ENCODE results near the gene GRIN2D. TPM values are rescaled to one million over a fixed set of nuclear protein-coding genes. Genes with fewer than 3 reads are reported as not detected.
"Not testable (repeated sequence)": the region's sequence is repeated elsewhere in the genome, so short reads cannot be mapped to it uniquely, and the experiment has no call there.

GRIN2D gene
- polyA plus RNA-seq, 3 donors = 0.07 to 0.34 (median 0.15) TPM

DNA sequence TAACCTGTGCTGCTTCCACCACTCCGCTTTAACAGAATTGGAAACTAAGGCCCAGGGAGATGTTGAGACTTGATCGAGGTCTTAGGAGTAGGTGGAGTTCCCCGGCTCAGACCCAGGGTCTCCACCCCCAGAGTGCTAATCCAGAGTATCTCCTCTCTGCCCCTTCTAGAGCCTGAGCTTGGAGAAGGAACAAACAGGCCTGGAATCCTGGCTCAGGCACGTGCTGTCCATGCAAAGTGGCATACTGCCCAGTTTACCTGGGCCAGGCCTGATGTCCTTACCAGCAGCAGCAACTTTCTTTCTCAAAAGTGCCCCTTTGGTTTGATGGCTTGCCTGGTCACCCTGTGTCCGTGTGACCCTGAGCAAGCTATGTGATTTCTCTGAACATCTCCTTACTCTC is 25.6 kb upstream of the GRIN2D start:
- 55 to 76% (median 74%) methylated on average over 5 of the region's 5 CpGs for WGBS, 3 donors
- H3K27ac ChIP-seq (ENCODE audit: low read depth, low read length) = no peak overlapping the region

DNA sequence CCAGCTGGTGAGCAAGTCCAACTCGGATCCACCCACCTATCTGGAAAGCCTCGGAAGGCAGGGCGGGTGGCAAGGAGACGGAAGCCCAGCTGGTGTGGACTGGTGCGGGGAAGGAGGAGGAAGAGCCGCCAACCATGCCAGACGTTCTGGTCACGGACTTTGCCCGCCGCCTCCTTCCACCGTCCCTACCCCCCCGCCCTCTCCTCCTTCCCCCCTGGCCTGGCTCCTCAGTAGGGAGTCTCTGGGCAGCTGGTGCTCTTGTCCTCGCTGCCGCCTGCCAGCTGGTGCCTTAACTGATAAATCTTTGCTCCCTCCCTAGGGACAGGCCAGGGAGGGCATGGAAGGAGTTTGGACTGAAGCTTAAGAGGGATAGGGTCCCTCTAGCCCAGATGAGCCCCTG is 24.5 kb upstream of the GRIN2D start:
- 58 to 84% (median 81%) methylated on average over 14 of the region's 14 CpGs for WGBS, 3 donors
- H3K27ac ChIP-seq (ENCODE audit: low read depth, low read length) = no peak overlapping the region

DNA sequence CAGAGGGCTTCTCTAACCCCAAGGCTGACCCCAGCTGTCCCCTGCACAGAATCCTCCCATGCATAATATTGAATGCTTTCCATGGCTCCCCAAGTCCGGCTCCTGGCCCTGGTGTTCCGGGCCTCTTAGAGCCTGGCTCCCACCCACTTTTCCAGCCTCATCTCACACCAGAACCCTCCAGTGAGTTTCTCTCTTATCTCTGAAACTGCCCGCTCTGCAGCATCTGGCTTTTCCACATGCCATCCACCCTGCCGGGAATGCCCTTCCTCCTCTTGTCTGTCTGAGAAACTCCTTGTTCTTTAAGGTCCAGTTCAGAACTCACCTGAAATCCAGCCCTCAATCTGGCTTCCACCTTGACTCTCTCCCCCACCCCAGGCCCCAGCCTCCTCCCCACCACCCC is 22.5 kb upstream of the GRIN2D start:
- WGBS, 3 donors = 80 to 87% (median 87%) methylated on average over 4 of the region's 4 CpGs
- H3K27ac ChIP-seq (ENCODE audit: low read depth, low read length) = no peak overlapping the region

DNA sequence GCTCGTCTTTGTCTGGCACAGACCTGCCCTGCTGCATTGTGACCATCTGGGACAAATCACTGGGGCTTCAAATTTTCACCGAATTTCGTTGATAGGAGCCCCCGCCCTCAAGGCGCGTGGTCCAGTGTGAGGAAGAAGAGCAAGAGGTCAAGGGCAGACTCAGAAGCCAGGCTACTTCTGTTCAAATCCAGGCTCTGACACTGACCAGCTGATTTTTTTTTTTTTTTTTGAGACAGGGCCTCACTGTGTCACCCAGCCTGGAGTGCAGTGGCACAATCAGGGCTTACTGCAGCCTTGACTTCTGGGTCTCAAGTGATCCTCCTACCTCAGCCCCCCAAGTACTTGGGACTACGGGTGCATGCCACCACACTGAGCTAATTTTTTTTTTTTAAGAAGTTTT is 22.1 kb upstream of the GRIN2D start:
- WGBS, 3 donors = 71 to 81% (median 77%) methylated on average over 7 of the region's 7 CpGs
- H3K27ac ChIP-seq (ENCODE audit: low read depth, low read length) = no peak overlapping the region

DNA sequence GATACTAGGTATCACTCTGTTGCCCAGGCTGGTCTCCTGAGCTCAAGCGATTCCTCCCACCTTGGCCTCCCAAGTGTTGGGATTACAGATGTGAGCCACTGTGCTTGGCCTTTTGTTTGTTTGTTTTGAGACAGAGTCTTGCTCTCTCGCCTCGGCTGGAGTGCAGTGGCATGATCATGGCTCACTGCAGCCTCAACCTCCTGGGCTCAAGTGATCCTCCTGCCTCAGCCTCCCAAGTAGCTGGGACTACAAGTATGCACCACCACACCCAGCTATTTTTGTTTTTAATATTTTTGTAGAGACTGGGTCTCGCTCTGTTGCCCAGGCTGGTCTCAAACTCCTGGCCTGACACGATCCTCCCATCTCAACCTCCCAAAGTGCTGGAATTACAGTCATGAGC is 21.7 kb upstream of the GRIN2D start:
- not testable (repeated sequence) for H3K27ac ChIP-seq (ENCODE audit: low read depth, low read length)
- 95 to 97% (median 97%) methylated on average over 5 of the region's 5 CpGs for WGBS, 3 donors

DNA sequence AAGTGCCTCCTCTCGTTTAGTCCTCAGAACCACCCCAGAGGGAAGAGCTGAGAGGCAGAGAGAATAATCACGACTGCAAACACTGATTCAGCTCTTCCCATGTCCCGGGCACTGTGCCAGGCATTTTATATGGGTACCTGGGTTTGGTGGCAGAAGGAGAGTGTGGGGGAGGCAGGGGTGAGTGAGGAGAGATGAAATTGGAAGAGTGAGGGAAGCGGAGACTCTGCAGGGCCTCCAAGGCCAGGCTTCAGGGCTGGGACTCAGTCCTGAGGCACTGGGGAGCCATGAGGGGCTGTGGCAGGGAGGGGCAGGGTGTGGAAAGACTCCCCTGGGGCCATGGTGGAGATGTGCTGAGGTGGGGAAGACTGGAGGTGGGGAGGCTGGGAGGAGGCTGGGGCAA is 20.6 kb upstream of the GRIN2D start:
- 51 to 67% (median 56%) methylated on average over 4 of the region's 4 CpGs for WGBS, 3 donors
- H3K27ac ChIP-seq (ENCODE audit: low read depth, low read length) = no peak overlapping the region

DNA sequence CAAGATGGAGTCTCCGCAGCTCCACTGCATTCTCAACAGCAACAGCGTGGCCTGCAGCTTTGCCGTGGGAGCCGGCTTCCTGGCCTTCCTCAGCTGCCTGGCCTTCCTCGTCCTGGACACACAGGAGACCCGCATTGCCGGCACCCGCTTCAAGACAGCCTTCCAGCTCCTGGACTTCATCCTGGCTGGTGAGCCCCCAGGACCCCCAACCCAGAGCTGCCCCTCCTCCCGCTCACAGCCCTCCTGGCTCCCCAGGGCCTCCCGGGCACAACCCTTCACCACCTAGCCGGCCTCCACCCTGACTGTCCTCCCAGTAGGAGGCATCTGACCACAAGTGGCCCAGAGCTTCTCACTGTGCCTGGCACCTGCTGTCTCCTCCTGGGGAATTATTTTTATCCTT is 19.9 kb upstream of the GRIN2D start:
- no peak overlapping the region for H3K27ac ChIP-seq (ENCODE audit: low read depth, low read length)
- WGBS, 3 donors = 82 to 87% (median 84%) methylated on average over 8 to 11 of the region's 11 CpGs

DNA sequence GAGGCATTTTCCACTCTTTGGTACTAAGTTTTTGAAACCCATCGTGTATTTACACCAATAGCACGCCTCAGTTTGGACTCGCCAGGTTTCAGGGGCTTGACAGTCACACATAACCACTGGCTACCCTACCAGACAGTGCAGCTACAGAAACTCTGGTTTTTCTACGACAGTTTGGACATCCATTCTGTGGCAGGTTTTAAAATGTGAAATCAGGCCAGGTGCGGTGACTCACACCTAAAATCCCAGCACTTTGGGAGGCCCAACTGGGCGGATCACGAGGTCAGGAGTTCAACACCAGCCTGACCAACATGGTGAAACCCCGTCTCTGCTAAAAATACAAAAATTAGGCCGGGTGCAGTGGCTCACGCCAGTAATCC is 15.3 kb upstream of the GRIN2D start:
- no peak overlapping the region for H3K27ac ChIP-seq (ENCODE audit: low read depth, low read length)
- 91 to 92% (median 91%) methylated on average over 10 of the region's 10 CpGs for WGBS, 3 donors

DNA sequence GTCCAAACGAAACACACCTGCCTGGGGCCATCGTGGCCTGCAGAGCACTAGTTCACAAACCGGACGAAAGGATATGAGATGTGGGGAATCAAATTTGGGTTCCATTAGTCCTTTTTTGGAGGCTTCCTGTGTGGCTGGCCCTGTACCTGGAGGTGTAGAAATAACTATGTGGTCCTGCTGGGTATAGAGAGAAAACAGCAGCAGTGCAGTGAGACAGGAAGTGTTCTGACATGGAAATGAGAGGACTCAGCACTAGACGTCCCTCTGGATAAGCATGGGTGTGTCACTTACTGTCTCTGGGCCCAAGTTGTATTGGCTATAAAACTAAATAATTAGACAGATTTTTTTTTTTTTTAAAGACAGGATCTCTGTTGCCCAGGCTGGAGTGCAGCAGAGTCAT is 14.4 kb upstream of the GRIN2D start:
- WGBS, 3 donors = 77 to 82% (median 78%) methylated on average over 5 of the region's 5 CpGs

DNA sequence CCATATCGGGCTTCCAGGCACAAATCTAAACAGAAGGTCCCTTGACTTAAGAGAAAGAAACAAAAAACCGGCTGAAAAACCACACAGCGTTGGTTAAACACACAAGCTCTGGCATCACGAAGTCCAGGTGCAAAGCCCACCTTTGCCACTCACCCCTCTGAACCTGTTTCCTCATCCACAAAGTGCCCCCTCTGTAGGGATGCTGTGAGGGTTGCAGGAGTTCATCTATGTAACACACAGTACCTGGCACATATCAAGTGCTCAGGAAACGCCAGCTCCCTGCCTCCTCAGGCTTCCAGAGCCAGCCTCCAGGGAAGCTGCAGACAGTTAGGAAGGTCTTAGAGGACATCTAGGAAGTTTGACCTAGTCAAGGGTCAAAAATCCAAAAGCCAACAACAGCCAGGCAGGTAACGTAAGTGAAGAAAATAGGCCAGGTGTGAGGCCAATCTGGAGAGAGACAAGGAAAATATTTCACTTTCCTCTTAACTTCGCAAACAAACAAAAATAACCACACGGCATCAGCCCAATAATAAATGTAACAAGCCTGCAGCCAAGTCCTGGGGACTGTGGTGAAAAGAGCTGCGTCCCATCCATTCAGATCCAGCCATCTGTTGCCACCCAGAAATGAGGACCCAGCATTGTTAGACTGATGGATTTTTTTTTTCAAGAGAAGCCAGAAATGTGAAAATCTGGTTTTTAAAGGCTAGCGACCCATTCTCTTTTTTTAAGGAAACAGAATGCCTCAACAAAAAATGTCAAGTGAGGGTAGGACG is 12.1 kb upstream of the GRIN2D start:
- WGBS, 3 donors = 87 to 90% (median 87%) methylated on average over 11 of the region's 11 CpGs
- no peak overlapping the region for H3K27ac ChIP-seq (ENCODE audit: low read depth, low read length)

More for the DNA sequence above, 14.4 kb upstream of the GRIN2D start:
- no peak overlapping the region for H3K27ac ChIP-seq (ENCODE audit: low read depth, low read length)

DNA sequence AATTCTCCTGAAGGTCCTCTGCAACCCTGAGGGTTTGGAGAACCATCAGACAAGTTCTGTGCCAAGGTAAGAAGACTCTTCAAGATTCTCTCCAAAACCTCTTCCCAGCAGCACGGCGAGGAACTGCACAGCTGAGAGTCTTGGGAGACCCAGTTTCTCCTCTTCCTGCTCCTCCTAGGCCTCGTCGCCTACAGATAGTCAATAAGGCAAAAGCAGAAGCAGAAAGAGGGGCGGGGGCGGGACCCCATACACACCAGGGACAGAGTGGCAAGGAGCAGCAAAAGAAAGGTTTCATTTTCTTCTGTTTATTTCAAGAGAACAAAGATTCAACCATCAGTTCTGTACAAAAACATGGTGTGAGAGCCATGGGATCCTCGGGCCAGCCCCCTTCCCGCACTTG is 11.2 kb upstream of the GRIN2D start:
- WGBS, 3 donors = 83 to 90% (median 89%) methylated on average over 8 of the region's 8 CpGs

DNA sequence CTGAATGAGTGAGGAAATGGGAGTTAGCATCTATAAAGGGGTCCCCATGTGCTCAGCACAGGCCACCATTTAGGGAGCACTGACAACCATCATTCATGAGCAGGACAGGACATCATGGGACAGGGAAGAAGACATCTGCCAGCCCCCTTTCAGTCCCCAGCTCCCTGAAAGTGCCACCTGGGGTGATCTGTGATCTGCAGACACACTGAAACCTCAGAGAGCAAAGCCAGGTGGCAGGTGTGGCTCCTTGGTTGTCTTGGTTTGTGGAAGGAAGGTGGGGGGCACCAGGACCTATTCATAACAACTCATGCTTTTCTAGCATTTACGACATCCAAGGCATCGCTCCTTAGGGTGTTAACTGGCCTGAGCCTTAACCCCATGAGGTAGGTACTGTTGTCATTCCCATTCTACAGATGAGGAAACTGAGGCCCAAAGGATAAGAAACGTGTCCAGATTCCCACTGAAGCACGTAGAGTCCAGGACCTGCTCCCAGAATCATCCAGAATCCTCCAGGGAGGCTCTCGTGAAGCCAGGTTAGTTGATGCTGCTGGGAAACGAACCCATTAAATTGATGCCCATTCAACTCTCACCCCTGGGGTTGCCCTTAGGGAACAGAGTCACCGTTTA is 7.9 kb upstream of the GRIN2D start:
- H3K27ac ChIP-seq (ENCODE audit: low read depth, low read length) = no peak overlapping the region
- WGBS, 3 donors = 85 to 95% (median 93%) methylated on average over 7 of the region's 7 CpGs

More for the DNA sequence above, 11.2 kb upstream of the GRIN2D start:
- H3K27ac ChIP-seq (ENCODE audit: low read depth, low read length) = no peak overlapping the region

DNA sequence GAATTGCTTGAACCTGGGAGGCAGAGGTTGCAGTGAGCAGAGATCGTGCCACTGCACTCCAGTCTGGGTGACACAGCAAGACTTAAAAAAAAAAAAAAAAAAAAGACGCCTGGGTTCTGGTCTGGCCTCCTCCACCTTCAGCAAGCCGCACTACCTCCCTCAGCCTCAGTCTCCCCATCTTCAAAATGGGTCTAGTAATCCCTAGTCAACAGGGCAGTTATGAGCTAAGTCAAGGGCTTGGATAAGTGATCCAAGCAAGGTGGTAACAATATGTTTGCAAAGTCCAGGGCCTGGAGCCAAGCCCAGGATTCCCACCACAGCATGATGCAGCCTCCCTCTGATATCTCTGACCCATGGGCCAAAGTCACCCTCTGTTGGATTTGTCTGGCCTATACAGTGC is 6.5 kb upstream of the GRIN2D start:
- no peak overlapping the region for H3K27ac ChIP-seq (ENCODE audit: low read depth, low read length)
- 89 to 100% (median 95%) methylated on average over 2 to 3 of the region's 3 CpGs for WGBS, 3 donors

DNA sequence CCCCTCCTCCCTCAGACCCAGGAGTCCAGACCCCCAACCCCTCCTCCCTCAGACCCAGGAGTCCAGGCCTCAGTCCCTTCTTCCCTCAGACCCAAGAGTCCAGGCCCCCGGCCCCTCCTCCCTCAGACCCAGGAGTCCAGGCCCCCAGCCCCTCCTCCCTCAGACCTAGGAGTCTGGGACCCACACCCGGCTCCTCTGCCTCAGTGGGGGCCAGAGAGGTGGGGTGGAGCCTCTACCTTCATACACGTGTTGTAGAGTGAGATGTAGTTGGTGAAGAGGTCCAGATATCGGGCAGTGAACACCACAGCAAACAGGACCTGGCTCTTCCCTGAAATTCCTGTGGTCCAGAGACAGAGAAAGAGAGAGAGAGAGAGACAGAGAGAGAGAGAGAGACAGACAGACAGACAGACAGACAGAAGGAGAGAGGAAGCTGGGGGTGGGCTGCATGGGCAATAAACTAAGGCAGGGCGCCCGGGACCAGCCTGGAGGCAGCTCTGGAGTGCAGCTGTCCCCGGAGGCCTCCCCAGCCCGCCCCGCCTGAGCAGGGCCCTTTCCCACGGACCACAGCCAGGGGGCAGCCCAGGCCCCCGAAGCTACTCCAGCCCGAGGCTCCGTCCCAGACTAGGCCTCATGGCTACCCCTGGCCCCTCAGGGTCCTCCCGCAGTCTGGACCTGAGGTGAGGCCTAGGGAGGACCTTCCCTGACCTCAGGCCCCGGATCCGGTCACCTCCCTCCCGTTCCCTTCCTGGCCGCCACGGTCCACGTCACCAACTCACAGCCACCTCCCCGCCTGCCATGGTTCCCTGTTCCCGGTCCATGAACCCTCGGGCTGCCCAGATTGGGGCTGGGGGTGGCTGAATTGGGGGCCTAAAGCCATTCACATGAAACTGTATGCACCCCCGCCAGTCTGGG is 3.0 kb upstream of the GRIN2D start:
- peak overlapping the region; percentile 70 for H3K27ac ChIP-seq (ENCODE audit: low read depth, low read length)
- 2 to 4% (median 4%) methylated on average over 20 to 24 of the region's 24 CpGs for WGBS, 3 donors

DNA sequence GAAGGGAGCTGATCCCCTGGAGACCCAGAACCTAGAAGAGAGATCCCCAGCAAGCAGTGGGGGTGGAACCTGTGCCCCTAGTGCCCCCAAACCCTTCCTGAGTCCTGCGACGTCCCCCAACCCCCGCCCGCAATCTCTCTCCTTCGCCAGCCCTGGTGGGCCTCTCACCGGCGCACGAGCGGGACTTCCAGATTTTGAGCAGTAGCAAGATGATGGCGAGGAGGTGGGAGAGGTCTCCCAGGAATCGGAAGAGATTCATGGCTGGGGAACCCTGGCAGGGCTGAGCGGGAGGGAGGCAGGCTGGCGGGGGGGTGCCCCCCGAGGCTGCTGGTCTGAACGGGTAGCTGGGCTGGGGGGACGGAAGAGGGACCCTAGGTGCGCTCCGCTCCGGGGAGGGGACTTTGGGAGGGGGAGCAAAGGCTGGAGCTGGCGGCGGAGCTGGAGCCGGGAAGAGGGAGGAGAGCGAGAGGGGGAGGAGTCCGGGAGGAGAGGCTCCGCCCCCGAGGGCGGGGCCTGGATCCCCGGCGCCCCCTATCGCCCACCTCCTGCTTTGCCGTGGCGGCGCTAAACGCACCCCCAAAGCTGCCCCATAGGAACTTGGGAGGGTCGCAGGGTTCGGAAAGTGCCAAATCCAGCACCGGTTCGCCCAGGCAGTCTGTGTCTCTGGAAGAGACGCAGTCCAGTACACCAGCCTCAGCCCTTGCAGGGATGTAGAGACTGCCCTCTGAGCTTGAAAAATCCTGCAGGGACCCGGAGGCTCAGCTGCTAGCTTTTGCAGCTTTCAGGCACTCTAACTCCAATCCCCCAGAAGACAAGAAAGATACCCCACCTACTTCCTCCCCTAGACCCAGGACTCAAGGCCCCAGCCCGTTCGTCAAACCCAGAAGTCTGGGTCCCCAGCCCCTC is 2.1 kb upstream of the GRIN2D start, which contains the start of gene KDELR1:
Gene KDELR1 (minus strand): TSS at position 452 of the 906 bp plus-strand sequence. CDS start 193 bp downstream, at position 259.
- peak within 1 kb of the TSS; percentile 70 for H3K27ac ChIP-seq (ENCODE audit: low read depth, low read length)
- 4 to 5% (median 4%) methylated on average over 37 to 42 of the region's 42 CpGs for WGBS, 3 donors

DNA sequence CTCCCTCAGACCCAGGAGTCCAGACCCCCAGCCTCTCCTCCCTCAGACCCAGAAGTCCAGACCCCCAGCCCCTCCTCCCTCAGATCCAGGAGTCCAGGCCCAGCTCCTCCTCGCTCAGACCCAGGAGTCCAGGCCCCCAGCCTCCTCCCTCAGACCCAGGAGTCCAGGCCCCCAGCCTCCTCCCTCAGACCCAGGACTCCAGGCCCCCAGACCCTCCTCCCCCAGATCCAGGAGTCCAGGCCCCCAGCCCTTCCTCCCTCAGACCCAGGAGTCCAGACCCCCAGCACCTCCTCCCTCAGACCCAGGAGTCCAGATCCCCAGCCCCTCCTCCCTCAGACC is 1.5 kb upstream of the GRIN2D start:
- not testable (repeated sequence) for H3K27ac ChIP-seq (ENCODE audit: low read depth, low read length)
- WGBS, 3 donors = 60 to 71% (median 62%) methylated on average over 1 of the region's 1 CpG

DNA sequence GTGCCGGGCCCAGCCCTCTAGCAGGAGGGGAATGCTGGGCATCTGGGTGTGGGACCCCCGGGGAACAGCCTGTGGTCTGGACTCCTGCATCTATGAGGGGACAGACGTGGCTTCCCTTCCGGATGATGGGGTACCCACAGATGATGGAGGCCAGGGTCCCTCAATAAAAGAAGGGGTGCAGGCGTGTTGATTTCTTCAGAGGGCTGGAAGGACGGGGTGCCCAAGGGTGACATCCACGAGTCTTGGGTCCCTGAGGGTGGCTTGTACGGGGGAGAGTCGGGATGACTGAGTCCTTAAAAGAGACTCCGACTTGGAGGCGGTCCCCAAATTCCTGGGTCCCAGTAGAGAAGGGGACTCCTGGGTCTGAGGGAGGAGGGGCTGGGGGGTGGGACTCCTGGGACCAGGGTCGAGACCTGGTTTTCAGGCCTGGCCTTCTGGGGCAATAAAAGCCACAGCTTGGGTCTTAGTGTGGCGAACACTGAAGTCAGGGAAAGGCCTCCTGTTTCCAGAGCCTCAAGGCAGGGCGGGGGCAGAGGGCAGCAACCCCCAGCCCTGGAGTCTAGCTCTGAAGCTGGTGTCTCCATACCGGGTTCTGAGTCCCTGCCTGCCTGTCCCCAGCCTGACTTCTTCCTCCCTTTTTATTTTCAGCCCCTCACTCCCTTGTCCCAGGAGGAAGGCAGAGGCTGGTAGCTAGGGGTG is 459 bp upstream of the GRIN2D start:
- WGBS, 3 donors = 85 to 87% (median 85%) methylated on average over 15 of the region's 15 CpGs
- H3K27ac ChIP-seq (ENCODE audit: low read depth, low read length) = no peak overlapping the region

All from adipose tissue (tissue), 3 donors.